GM18526 (cell line): ENCODE results near the gene CALU.

ENCODE experiments used
- POLR2A ChIP-seq: IDR thresholded peaks from 3 replicates; pipeline ENCODE4 v1.6.1; 2011; ENCODE audit not compliant: insufficient read length; ENCODE audit errors: extremely low read depth

The CALU gene

GRCh38 chr7:128739048-128739962, at the start of gene CALU:
TSS of gene CALU (plus strand) at chr7:128739359. CDS start at chr7:128748584, 9,225 bp downstream.
- peak; percentile 78 for TF ChIP-seq POLR2A

GRCh38 chr7:128691227-128691626, 47.9 kb upstream of the CALU start:
- TF ChIP-seq POLR2A, result no peak

GRCh38 chr7:128692623-128693270, 46.4 kb upstream of the CALU start:
- TF ChIP-seq POLR2A, result no peak

GRCh38 chr7:128693373-128694015, 45.7 kb upstream of the CALU start:
- no peak for TF ChIP-seq POLR2A

GRCh38 chr7:128694738-128695137, 44.4 kb upstream of the CALU start:
- no peak for TF ChIP-seq POLR2A

GRCh38 chr7:128697302-128697905, 41.8 kb upstream of the CALU start:
- no peak for TF ChIP-seq POLR2A

- TF ChIP-seq POLR2A, result no peak
Measured at GRCh38 chr7:128699196-128699712, 39.9 kb upstream of the CALU start.

GRCh38 chr7:128699895-128700294, 39.3 kb upstream of the CALU start:
- TF ChIP-seq POLR2A, result no peak

- no peak for TF ChIP-seq POLR2A
Measured at GRCh38 chr7:128701062-128701785, 37.9 kb upstream of the CALU start.

- TF ChIP-seq POLR2A, result no peak
Measured at GRCh38 chr7:128703609-128704241, 35.4 kb upstream of the CALU start.

GRCh38 chr7:128705891-128706333, 33.2 kb upstream of the CALU start:
- TF ChIP-seq POLR2A, result no peak

- TF ChIP-seq POLR2A, result no peak
Measured at GRCh38 chr7:128707752-128708151, 31.4 kb upstream of the CALU start.

GRCh38 chr7:128708235-128708634, 30.9 kb upstream of the CALU start:
- no peak for TF ChIP-seq POLR2A

GRCh38 chr7:128708824-128709223, 30.3 kb upstream of the CALU start:
- TF ChIP-seq POLR2A, result no peak
